T follicular helper cell (primary cell): Measurements from ENCODE around the gene RO60.
A peak's percentile ranks its signal among the peaks of the same experiment; 100 is the strongest.

ENCODE experiments used
- DNase-seq: peaks from one replicate; pipeline ENCODE4 v3.0.0-alpha.2; 2020; ENCODE audit warnings: low read depth

Gene RO60

GRCh38 chr1:193060938-193061337 lies 1.5 kb downstream of the RO60 start:
- DNase-seq: no peak

DNA sequence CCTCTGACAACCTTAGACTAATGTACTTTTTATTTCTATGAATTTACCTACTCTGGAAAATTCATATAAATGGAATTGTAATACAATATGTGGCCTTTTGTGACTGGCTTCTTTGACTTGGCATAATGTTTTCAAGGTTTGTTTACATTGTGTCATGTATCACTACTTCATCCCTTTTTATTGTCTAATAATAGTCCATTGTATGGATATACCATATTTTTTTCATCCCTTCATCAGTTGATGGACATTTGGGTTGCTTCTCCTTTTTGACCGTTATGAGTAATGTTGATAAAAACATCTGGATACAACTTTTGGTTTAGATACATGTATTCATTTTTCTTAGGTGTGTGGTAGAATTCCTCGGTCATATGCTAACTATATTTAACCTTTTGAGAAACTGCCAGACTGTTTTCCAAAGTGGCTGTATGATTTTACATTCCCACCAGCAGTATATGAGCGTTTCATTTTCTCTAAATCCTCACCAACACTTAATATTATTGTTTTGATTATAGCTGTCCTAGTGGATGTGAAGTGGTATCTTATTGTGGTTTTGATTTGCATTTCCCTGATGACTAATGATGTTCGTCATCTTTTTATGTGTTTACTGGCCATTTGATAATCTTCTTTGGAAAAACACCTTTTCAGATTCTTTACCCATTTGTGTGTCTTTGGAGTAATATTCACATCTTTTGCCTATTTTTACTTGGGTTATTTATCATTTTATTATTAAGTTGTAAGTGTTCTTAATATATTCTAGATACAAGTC lies 3.5 kb downstream of the RO60 start:
- no peak for DNase-seq

GRCh38 chr1:193065954-193066353 lies 6.5 kb downstream of the RO60 start:
- no peak for DNase-seq

- no peak for DNase-seq
Observed at GRCh38 chr1:193066606-193067005, 7.2 kb downstream of the RO60 start.

DNA sequence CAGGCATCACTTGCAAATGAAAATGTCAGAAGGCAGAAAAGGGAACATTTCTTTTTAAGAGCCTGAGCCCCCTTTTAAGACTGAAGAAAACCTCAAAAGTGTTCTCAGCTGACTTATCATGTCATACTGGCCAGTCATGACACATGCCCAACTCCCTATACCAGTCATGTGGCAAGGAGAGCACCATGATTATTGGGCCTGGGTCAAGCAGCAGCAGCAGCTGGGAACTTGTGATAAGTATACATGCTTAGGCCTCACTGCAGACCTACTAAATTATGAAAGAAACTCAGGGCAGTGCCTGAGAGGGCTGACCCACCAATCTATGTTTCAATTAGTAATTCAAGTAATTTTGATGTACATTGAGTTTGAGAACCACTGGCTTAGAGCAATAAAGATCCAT lies 8.6 kb downstream of the RO60 start:
- DNase-seq: no peak

- no peak for DNase-seq
Observed at GRCh38 chr1:193069748-193070385, 10.5 kb downstream of the RO60 start.

- no peak for DNase-seq
Observed at GRCh38 chr1:193070386-193070753, 11.0 kb downstream of the RO60 start.

DNA sequence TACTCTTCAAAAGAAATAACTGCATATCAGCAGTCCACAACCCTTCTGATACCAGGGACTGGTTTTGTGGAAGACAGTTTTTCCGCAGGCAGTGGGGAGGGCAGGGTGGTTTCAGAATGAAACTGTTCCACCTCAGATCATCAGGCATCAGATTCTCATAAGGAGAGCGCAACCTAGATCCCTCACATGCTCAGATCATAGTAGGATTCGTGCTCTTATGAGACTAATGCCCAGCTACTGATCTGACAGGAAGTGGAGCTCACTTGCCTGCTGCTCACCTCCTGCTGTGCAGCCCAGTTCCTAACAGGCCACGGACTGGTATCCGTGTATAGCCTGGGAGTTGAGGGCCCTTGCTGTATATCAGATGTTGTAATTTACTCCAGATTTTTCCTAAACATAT lies 11.5 kb downstream of the RO60 start:
- DNase-seq: no peak

DNA sequence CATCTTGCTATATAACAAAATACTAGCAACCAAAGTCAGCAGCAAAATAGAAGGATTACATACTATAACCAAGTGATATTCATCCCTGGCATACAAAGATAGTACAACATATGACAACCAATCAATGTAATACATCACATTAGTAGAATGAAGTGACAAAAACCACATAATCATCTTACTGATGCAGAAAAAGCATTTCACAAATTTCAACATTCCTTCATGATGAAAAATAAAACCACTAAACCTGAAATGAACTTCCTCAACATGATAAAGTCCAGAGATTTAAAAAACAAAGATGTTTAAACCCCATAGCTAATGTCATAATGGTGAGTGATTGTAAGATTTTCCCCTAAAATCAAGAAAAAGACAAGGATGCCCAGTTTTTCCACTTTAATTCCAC lies 18.6 kb downstream of the RO60 start:
- no peak for DNase-seq

- no peak for DNase-seq
Observed at GRCh38 chr1:193079187-193079586, 19.8 kb downstream of the RO60 start.

DNA sequence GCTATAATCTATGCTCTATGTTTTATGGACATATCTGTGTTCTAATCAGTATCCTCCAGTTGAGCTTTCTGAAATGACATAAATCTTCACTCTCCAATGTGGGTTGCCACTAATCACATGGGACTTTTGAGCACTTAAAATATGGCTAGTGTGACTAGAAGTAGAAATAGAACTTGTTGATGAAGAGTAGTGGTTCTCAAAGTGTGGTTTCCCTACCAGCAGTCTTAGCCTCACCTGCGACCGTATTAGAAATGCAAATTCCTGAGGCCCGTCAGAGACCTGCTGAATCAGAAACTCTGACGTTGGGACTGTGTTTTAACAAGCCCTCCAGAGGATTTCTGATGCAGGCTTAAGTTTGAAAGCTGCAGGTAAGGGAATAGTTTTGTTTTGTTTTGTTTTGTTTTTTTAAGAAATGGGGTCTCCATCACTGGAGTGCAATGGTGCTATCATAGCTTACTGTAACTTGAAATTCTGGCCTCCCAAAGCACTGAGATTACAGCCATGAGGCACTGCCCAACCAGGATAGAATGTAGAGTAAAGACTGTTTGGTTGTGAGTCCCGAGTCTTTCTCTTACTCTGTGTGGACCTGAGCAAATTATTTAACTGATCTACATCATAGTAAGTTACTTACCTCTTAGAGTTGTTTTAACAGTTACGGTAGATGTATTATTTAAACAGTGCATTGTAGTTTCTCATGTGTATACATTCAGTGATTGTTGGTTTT lies 24.1 kb downstream of the RO60 start:
- no peak for DNase-seq

DNA sequence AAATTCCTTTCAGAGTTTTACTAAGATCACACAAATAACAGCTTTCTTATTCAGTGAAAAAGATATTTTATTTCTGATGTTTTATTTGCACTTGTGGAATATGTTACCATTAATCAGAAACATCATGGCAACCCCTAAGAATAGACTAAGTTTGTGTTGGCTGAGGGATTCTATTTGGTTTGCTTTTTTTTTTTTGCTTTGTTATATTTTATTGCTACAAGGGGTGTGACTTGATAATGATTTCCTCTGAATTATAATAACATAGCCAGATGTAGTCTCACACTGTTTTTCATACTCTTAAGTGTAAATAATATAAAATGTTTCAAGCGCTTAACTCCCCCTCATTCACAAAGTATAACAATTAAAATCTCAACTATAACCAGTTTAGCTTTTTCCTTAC lies 25.9 kb downstream of the RO60 start:
- DNase-seq: no peak

- DNase-seq: no peak
Observed at GRCh38 chr1:193086342-193086741, 26.9 kb downstream of the RO60 start.

- no peak for DNase-seq
Observed at GRCh38 chr1:193087893-193088292, 28.5 kb downstream of the RO60 start.

GRCh38 chr1:193090865-193091264 lies 31.5 kb downstream of the RO60 start:
- no peak for DNase-seq

DNA sequence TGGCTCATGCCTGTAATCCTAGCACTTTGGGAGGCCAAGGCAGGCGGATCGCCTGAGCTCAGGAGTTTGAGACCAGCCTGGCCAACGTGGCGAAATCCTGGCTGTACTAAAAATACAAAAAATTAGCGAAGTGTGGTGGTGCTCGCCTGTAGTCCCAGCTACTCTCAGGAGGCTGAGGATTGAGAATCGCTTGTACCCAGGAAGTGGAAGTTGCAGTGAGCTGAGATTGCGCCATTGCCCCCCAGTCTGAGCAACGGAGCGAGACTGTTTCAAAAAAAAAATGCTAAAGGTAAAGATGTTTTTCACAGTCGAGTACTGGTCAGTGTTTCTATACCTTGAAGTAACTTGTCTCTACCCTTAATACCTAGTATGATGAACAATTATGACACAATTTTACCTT lies 34.7 kb downstream of the RO60 start:
- no peak for DNase-seq

DNA sequence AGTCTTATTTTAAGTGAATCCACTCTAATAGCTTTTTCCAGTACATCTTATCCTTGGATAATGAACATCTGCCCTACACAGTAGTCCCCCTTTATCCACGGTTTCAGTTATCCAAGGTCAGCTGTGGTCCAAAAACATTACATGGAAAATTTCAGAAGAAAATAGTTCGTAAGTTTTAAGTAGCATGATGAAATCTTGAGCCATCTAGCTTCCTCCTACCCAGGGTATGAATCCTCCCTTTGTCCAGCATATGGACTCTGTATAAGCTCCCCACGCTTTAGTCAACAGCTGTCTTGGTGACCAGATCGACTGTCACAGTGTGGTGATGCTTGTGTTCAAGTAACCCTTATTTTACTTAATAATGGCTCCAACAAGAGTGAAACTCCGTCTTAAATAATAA lies 43.2 kb downstream of the RO60 start:
- DNase-seq: no peak

DNA sequence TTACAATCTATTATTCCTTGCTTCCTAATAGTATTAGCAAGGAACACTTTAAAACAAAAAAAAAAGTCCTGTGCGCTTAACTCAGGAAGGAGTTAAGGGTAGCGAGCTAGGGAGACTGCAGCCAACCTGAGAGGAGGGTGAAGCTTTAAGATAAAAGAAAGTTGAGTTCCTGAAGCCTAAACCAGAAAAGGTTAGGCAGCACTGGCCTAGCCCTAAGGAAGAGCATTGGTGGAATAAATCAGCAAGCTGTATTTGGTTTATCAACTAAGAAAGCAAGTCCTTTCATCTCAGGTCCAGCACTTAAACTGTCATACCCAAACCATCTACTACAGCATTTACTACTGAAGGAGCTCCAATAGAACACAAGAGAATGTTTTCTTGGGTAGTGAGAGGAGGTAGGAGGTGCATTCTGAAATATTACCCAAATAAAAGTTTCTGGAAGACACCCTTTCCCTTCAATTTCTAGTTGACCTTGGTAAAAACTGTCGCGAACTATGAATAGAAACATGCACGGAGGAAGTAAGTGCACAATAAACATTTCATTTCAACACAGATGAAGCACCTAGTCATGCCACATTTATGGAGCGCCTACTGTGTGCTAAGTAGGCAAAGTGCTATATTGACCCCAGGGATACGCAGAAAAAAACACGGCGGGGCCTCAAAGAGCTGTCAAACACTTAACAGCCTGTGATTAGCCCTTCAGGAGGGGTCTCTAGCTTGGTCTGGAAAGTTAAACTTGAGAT lies 44.5 kb downstream of the RO60 start:
- DNase-seq: no peak

- DNase-seq: no peak
Observed at GRCh38 chr1:193104502-193104906, 45.1 kb downstream of the RO60 start.

GRCh38 chr1:193104907-193105820 lies 45.8 kb downstream of the RO60 start, which contains the start of gene GLRX2:
GLRX2 (minus strand) TSS chr1:193105414; CDS start chr1:193105382, 32 bp downstream.
- peak; percentile 37 for DNase-seq

DNA sequence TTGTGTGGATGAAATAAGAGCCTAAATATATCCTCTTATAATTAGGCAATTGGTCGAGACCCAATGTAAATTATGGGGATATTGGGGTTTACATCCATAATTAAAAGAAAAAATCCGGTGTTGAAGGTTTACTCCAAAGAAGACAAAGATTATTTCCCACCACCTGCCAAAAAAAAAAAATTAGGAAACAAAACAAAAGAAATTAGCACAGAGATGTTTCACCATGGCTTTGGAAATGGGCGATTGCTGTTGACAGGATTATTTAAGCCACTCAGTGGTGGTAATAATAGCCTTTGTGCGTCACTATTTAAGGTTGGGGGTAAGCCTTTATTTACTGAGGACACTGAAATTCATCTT lies 46.4 kb downstream of the RO60 start:
- DNase-seq: no peak
